ENCODE data around the gene VAMP1.
"Not testable (repeated sequence)": the region's sequence is repeated elsewhere in the genome, so short reads cannot be mapped to it uniquely, and the experiment has no call there.

Gene VAMP1

DNA sequence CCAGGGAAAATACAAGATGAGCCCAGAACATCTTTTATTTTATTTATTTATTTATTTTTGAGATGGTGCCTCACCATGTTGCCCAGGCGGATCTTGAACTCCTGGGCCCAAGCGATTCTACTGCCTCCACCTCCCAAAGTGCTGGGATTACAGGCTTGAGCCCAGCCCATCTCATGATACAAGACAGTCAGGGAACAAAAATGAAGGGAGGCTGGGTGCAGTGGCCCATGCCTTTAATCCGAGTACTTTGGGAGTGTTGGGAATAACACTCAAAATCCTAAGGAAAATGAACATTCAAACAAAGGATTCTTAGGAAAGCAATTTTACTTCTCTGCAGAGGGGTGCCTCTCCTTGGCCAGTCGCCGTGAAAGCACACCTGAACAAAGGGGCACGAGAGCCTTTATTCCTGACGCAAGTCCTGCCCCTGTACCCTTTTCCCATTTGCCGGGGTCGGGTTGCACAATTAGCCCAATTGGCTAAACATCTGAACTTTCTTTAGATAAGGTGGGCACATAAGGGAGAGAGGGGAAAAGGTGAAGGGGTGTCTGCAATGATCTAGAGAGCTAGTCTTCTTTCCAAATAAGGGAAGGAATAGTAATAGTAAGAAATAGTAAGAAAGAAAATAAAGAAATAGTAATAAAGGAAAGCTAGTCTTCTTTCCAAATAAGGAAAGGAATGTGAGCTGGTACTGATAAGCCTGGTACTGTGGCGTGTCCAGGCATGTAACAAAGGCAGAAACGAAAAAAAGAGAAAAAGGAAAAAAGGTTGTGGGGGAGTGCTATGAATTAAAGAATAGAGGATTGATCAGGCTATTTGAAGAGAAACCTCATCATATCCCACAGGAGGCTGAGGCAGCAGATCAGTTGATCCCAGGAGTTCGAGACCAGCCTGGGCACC lies 36.9 kb upstream of the VAMP1 start:
- no peaks in the 10 kb centered on the region for H3K27me3 ChIP-seq (ENCODE audit: low read depth, low read length)
- 0 out of 2 replicates have a peak, but pooled peaks cover 3% of the 10 kb centered on the region for H4K20me1 ChIP-seq (ENCODE audit: insufficient read depth, low read length)
- no peak overlapping the region for H3K27ac ChIP-seq (ENCODE audit: low read length)
- no peaks in the 10 kb centered on the region for H3K9me3 ChIP-seq (ENCODE audit: insufficient read depth, low read length)
- peaks cover 63% of the 10 kb centered on the region for H3K79me2 ChIP-seq (ENCODE audit: low read length)
- no peaks in the 10 kb centered on the region for H3K4me1 ChIP-seq (ENCODE audit: low read length)
- H3K4me3 ChIP-seq (ENCODE audit: low read length), result no peak overlapping the region
- H3K36me3 ChIP-seq (replicated peaks; ENCODE audit: low read depth, low read length), result peaks cover 35% of the 10 kb centered on the region
- H2AFZ ChIP-seq (ENCODE audit: low read depth, low read length), result no peak overlapping the region
- H3K9ac ChIP-seq (ENCODE audit: low read length), result no peak overlapping the region
- H3K4me2 ChIP-seq (ENCODE audit: low read length), result no peak overlapping the region
- TF ChIP-seq EZH2phosphoT487 (IDR thresholded peaks at IDR 0.05; ENCODE audit: low read depth), result no peak
- TF ChIP-seq, protein P1, sequence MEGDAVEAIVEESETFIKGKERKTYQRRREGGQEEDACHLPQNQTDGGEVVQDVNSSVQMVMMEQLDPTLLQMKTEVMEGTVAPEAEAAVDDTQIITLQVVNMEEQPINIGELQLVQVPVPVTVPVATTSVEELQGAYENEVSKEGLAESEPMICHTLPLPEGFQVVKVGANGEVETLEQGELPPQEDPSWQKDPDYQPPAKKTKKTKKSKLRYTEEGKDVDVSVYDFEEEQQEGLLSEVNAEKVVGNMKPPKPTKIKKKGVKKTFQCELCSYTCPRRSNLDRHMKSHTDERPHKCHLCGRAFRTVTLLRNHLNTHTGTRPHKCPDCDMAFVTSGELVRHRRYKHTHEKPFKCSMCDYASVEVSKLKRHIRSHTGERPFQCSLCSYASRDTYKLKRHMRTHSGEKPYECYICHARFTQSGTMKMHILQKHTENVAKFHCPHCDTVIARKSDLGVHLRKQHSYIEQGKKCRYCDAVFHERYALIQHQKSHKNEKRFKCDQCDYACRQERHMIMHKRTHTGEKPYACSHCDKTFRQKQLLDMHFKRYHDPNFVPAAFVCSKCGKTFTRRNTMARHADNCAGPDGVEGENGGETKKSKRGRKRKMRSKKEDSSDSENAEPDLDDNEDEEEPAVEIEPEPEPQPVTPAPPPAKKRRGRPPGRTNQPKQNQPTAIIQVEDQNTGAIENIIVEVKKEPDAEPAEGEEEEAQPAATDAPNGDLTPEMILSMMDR (IDR thresholded peaks at IDR 0.05; ENCODE audit: low read depth, low read length), result no peak

DNA sequence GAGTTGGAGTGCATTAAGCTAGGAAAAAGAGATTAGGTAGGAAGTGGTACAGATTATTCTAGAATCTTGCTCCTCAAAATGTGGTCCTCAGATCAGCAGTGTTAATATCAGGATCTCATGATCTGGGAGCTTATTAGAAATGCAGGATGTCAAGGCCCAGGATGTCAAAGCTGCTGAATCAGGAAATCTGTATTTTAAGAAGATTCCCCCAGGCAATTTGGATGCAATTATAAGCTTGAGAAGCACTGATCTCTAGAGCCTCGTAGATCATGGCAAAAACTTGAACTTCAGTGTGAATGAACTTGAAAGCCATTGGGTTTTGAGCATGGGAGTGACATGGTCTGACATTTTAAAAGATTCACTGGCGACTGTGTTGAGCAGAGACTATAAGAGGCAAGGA lies 30.0 kb upstream of the VAMP1 start:
- Histone ChIP-seq H4K20me1 (ENCODE audit: insufficient read depth, low read length) (peaks cover 3% of the 10 kb centered on the region; the same call in 1 of the 2 replicates), H3K9me3 (ENCODE audit: insufficient read depth, low read length) (no peaks in the 10 kb centered on the region), H3K36me3 (replicated peaks; ENCODE audit: low read depth, low read length) (peaks cover 53% of the 10 kb centered on the region), H3K27me3 (ENCODE audit: low read depth, low read length) (no peaks in the 10 kb centered on the region), H3K4me2 (ENCODE audit: low read length) (no peak overlapping the region), H3K4me3 (ENCODE audit: low read length) (no peak overlapping the region), H3K79me2 (ENCODE audit: low read length) (peaks cover 81% of the 10 kb centered on the region), H3K9ac (ENCODE audit: low read length) (no peak overlapping the region), H3K4me1 (ENCODE audit: low read length) (peaks cover 3% of the 10 kb centered on the region), H2AFZ (ENCODE audit: low read depth, low read length) (no peak overlapping the region), H3K27ac (ENCODE audit: low read length) (no peak overlapping the region)
- TF ChIP-seq EZH2phosphoT487 (IDR thresholded peaks at IDR 0.05; ENCODE audit: low read depth), result no peak
- TF ChIP-seq, protein P1 (IDR thresholded peaks at IDR 0.05; ENCODE audit: low read depth, low read length), result no peak

DNA sequence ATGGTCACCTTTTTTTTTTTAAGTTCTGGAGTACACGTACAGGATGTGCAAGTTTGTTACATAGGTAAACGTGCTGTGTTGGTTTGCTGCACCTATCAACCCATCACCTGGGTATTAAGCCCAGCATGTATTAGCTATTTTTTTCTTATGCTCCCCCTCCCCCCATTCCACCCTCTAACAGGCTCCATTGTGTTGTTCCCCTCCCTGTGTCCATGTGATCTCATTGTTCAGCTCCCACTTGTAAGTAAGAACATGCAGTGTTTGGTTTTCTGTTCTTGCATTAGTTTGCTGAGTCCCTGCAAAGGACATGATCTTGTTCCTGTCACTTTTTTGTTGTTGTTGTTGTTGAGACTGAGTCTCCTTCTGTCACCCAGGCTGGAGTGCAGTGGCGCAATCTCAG lies 26.8 kb upstream of the VAMP1 start:
- not testable (repeated sequence) for H3K4me3 ChIP-seq (ENCODE audit: low read length); H3K9ac ChIP-seq (ENCODE audit: low read length); H3K27ac ChIP-seq (ENCODE audit: low read length); H3K9me3 ChIP-seq (ENCODE audit: insufficient read depth, low read length); H3K27me3 ChIP-seq (ENCODE audit: low read depth, low read length); H4K20me1 ChIP-seq (ENCODE audit: insufficient read depth, low read length); H3K4me2 ChIP-seq (ENCODE audit: low read length); H2AFZ ChIP-seq (ENCODE audit: low read depth, low read length)
- Histone ChIP-seq H3K36me3 (replicated peaks; ENCODE audit: low read depth, low read length) (peaks cover 51% of the 10 kb centered on the region), H3K4me1 (ENCODE audit: low read length) (peaks cover 13% of the 10 kb centered on the region), H3K79me2 (ENCODE audit: low read length) (peaks cover 74% of the 10 kb centered on the region)

DNA sequence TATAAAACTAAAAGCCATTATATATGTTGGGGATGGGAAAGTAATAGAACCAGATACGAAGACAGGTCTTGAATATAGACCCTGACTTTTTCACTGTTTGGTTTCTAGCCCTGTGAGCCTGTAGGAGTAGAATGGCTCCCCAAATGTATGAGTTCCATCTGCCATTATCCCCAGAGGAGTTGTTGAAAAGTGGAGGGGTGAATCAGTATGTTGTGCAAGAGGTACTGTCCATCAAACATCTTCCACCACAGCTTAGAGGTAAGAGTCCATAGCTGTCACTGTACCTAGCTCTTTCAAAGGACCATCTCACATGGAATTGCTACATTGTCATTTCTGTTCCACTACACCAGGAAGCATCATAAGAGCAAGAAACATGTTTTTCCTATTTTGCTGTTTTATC lies 24.5 kb upstream of the VAMP1 start:
- Histone ChIP-seq H3K9ac (ENCODE audit: low read length) (peak overlapping the region; percentile 95), H4K20me1 (ENCODE audit: insufficient read depth, low read length) (no peaks in the 10 kb centered on the region), H2AFZ (ENCODE audit: low read depth, low read length) (no peak overlapping the region), H3K36me3 (replicated peaks; ENCODE audit: low read depth, low read length) (peaks cover 40% of the 10 kb centered on the region), H3K27me3 (ENCODE audit: low read depth, low read length) (no peaks in the 10 kb centered on the region), H3K4me2 (ENCODE audit: low read length) (peak overlapping the region; percentile 93), H3K27ac (ENCODE audit: low read length) (peak overlapping the region; percentile 92), H3K9me3 (ENCODE audit: insufficient read depth, low read length) (no peaks in the 10 kb centered on the region), H3K79me2 (ENCODE audit: low read length) (peaks cover 61% of the 10 kb centered on the region), H3K4me3 (ENCODE audit: low read length) (peak overlapping the region; percentile 83), H3K4me1 (ENCODE audit: low read length) (peaks cover 17% of the 10 kb centered on the region)
- TF ChIP-seq, protein P1 (IDR thresholded peaks at IDR 0.05; ENCODE audit: low read depth, low read length), result no peak
- no peak for TF ChIP-seq EZH2phosphoT487 (IDR thresholded peaks at IDR 0.05; ENCODE audit: low read depth)

Data from OCI-LY3 (cell line).